ENCODE measurements around the gene MAJIN.

MAJIN gene

GRCh38 chr11:64891215-64891848 is 80.6 kb downstream of the MAJIN start:
- no peak for FAIRE-seq

GRCh38 chr11:64890522-64890939 is 81.4 kb downstream of the MAJIN start:
- FAIRE-seq: no peak

- FAIRE-seq: no peak
These were observed 83.0 kb downstream of the MAJIN start for GRCh38 chr11:64888729-64889511.

- FAIRE-seq: no peak
These were observed 83.5 kb downstream of the MAJIN start for GRCh38 chr11:64888406-64888728.

Data from endometrium (tissue), 2 donors.